K562 (cell line): ENCODE results near the gene DENND6B. TPM values are rescaled to one million over a fixed set of nuclear protein-coding genes. Genes with fewer than 3 reads are reported as not detected.

Experiments used
- ATAC-seq: fragments of 200-7000 bp; cut with Tn5 transposase; 3 replicates; pipeline ENCODE4 v1.9.1; 2020; ENCODE audit warnings: moderate library complexity
- BruUV-seq: library from RNA; stranded (reverse); fragments of 400-500 nt; replicated peaks from 2 replicates; lab custom pipeline; 2021; lab: Mats Ljungman, UMichigan
- CTCF ChIA-PET: fragments of 300-600 bp; formaldehyde crosslinking; extraction: SDS; loops from one replicate; lab custom pipeline; 2021; ENCODE audit warnings: low intra/inter-chr PET ratio; lab: Yijun Ruan, JAX
- POLR2A ChIA-PET: fragments of 300-600, 350-650 bp; sonication (Branson Sonifier 250); formaldehyde crosslinking; extraction: SDS; loops from one replicate; lab custom pipeline; 2021; ENCODE audit warnings: antibody characterized with exemption, inconsistent platforms; lab: Yijun Ruan, JAX
- DNase-seq, 4 experiments: peaks; one replicate each; pipeline versions ENCODE4 v3.0.0 to v3.0.0-alpha.2; 2011 to 2018; ENCODE audit warnings: low spot score in 3 of 4, mixed read lengths in 3 of 4; ENCODE audit errors: extremely low read depth in 1 of 4
- FAIRE-seq: peaks from 2 replicates; lab custom pipeline; 2011; peaks lifted over from hg19 to GRCh38; lab: Jason Lieb, UNC
- H2AFZ ChIP-seq: 2 replicates; pipeline ENCODE4 v1.6.0; 2011; ENCODE audit warnings: low read depth, low read length, control low read depth, inconsistent platforms
- H3K27ac ChIP-seq: fragments of 200-600 bp; 3 replicates; pipeline ENCODE4 v1.8.0; 2011; ENCODE audit warnings: low read depth, mild to moderate bottlenecking, control low read depth, inconsistent platforms, low read length, moderate library complexity, mixed read lengths; ENCODE audit errors: extremely low read depth
- H3K27me3 ChIP-seq, 2 experiments: fragments of 300-600 bp in 1 of 2; 2 replicates in 1 of 2; 3 replicates in 1 of 2; pipeline versions ENCODE4 v1.6.0 to v1.8.0; 2011; ENCODE audit warnings: inconsistent platforms in 2 of 2, low read length in 2 of 2, mild to moderate bottlenecking in 1 of 2, mixed read lengths in 1 of 2, moderate library complexity in 1 of 2; ENCODE audit not compliant: control insufficient read depth in 2 of 2, insufficient read depth in 2 of 2
- H3K36me3 ChIP-seq: fragments of 300-600 bp; 3 replicates; pipeline ENCODE4 v1.8.0; 2011; ENCODE audit warnings: mild to moderate bottlenecking, low read length, inconsistent platforms; ENCODE audit not compliant: control insufficient read depth, insufficient read depth
- H3K4me1 ChIP-seq, 2 experiments: fragments of 200-600 bp in 1 of 2; replicated peaks in 1 of 2; 2 replicates in 1 of 2; 3 replicates in 1 of 2; pipeline versions ENCODE4 v1.5.1 to v1.8.0; 2011; ENCODE audit warnings: inconsistent platforms in 2 of 2, low read length in 2 of 2, mild to moderate bottlenecking in 1 of 2, mixed read lengths in 1 of 2, moderate library complexity in 1 of 2; ENCODE audit not compliant: control insufficient read depth in 2 of 2, insufficient read depth in 2 of 2
- H3K4me2 ChIP-seq: 2 replicates; pipeline ENCODE4 v1.6.1; 2011; ENCODE audit warnings: low read length, control low read depth, inconsistent platforms, mixed read lengths; ENCODE audit not compliant: insufficient read depth
- H3K4me3 ChIP-seq: fragments of 200-600 bp; sonication (generic), shearing (Covaris generic); 2 replicates; pipeline ENCODE4 v1.5.1; 2016; ENCODE audit warnings: control low read depth, inconsistent platforms
- H3K79me2 ChIP-seq: fragments of 200-600 bp; 3 replicates; pipeline ENCODE4 v1.8.0; 2011; ENCODE audit warnings: low read length, inconsistent platforms; ENCODE audit not compliant: control insufficient read depth, insufficient read depth
- H3K9ac ChIP-seq, 2 experiments: 2 replicates each; pipeline versions ENCODE4 v1.6.0 to v1.6.1; 2011; ENCODE audit warnings: low read depth in 2 of 2, low read length in 2 of 2, control low read depth in 1 of 2, inconsistent platforms in 1 of 2, mild to moderate bottlenecking in 1 of 2, mixed read lengths in 1 of 2; ENCODE audit not compliant: insufficient read depth in 1 of 2
- H3K9me1 ChIP-seq: one replicate; pipeline ENCODE4 v1.6.0; 2011; ENCODE audit warnings: inconsistent platforms, mild to moderate bottlenecking, low read length, moderate library complexity; ENCODE audit not compliant: control insufficient read depth, insufficient read depth
- H3K9me3 ChIP-seq: replicated peaks from 2 replicates; pipeline ENCODE4 v1.5.1; 2011; ENCODE audit warnings: low read depth, low read length, inconsistent platforms; ENCODE audit not compliant: control insufficient read depth, insufficient read depth
- H4K20me1 ChIP-seq: replicated peaks from 2 replicates; pipeline ENCODE4 v1.6.1; 2011; ENCODE audit warnings: low read length, inconsistent platforms, mixed read lengths; ENCODE audit not compliant: control insufficient read depth, insufficient read depth
- AFF4 ChIP-seq: sonication (generic); formaldehyde crosslinking; IDR thresholded peaks from 2 replicates; pipeline ENCODE4 v1.8.0; 2023; ENCODE audit warnings: mild to moderate bottlenecking, missing genetic modification reagents
- ELK1 ChIP-seq: sonication (generic); formaldehyde crosslinking; IDR thresholded peaks from 2 replicates; pipeline ENCODE4 v1.8.1; 2022; ENCODE audit warnings: missing genetic modification reagents
- MTA3 ChIP-seq: fragments of 450-650 bp; formaldehyde crosslinking; IDR thresholded peaks from 2 replicates; pipeline ENCODE4 v1.6.1; 2017; ENCODE audit warnings: mild to moderate bottlenecking, borderline replicate concordance
- NR2C1 ChIP-seq, 2 experiments: fragments of 450-650 bp; IDR thresholded peaks; 2 replicates each; pipeline ENCODE4 v1.6.1; 2017; ENCODE audit warnings: mild to moderate bottlenecking in 2 of 2, antibody characterized with exemption in 1 of 2, inconsistent platforms in 1 of 2, missing compliant biosample characterization in 1 of 2, missing genetic modification characterization in 1 of 2
- POLR2A ChIP-seq: fragments of 450-650 bp; conservative IDR thresholded peaks from 2 replicates; pipeline ENCODE4 v1.6.1; 2016
- TRIM28 ChIP-seq: fragments of 450-650 bp; IDR thresholded peaks from 2 replicates; pipeline ENCODE4 v1.6.1; 2017
- ZNF23 ChIP-seq: fragments of 250-450 bp; sonication (Bioruptor Pico); IDR thresholded peaks from 2 replicates; pipeline ENCODE4 v1.4.0; 2020; ENCODE audit warnings: mild to moderate bottlenecking
- ZNF311 ChIP-seq: fragments of 250-450 bp; sonication (Bioruptor Pico); IDR thresholded peaks from 2 replicates; pipeline ENCODE4 v1.4.0; 2020; ENCODE audit warnings: mild to moderate bottlenecking, moderate library complexity
- WGBS: fragments of 100-300 bp; shearing (Covaris generic); methylation state at CpG from one replicate; pipeline ENCODE4 v1.1.6; 2016; ENCODE audit warnings: low coverage, mixed read lengths; ENCODE audit not compliant: insufficient coverage; ENCODE audit errors: missing lambda C conversion rate; 5-methylcytosine and 5-hydroxymethylcytosine counted together
- in situ Hi-C: fragments of 300-500 bp; cut with MboI; formaldehyde crosslinking; loops from 4 replicates; pipeline ENCODE4 v1.15.0; 2018; ENCODE audit warnings: inconsistent platforms, mixed read lengths
- intact Hi-C: fragments of 100-400 bp; cut with micrococcal nuclease; formaldehyde crosslinking; loops from 2 replicates; pipeline ENCODE4 v1.14.2; 2022
- polyA plus RNA-seq, 8 experiments: library from polyadenylated mRNA; depleted of rRNA in 4 of 8; stranded (reverse) in 5 of 8; unstranded in 3 of 8; fragments of >200 nt; fragmentation: Nextera tagmentation in 2 of 8; fragmentation: Illumina TruSeq in 1 of 8; extraction: Ambion mirVana in 2 of 8; extraction: Trizol in 1 of 8; gene quantifications; 2 replicates each; pipeline versions ENCODE4 v1.2.1 to v1.2.3, GENCODE V29; 2011 to 2014; ENCODE audit warnings: inconsistent platforms in 1 of 8, missing spikeins in 1 of 8
- total RNA-seq, 7 experiments: library from RNA; depleted of rRNA in 6 of 7; stranded (reverse); fragments of >200 nt in 6 of 7; fragmentation: Illumina TruSeq in 2 of 7; extraction: Trizol in 2 of 7; gene quantifications; 2 replicates each; pipeline versions ENCODE4 v1.2.1 to v1.2.3, GENCODE V29; 2011 to 2021; ENCODE audit warnings: low replicate concordance in 1 of 7

DENND6B gene
- total and polyA plus RNA-seq, 9 of the 15 experiments (the other 6 are each of a cell fraction or from before 2014, with no cell fraction given): 0.07 to 3.7 (median 1.5) TPM

GRCh38 chr22:50293441-50294318 is 33.1 kb downstream of the DENND6B start:
- H3K27ac ChIP-seq: no peak overlapping the region
- H3K27me3 ChIP-seq: no peaks in the 10 kb centered on the region
- intact Hi-C loops (no loop called here), in situ Hi-C loops (no loop called here)
- no TSS peak for BruUV-seq
- TF ChIP-seq TRIM28 (no peak), ELK1 (CRISPR knock-in tag) (no peak), ZNF311 (CRISPR knock-in tag) (no peak), AFF4 (CRISPR knock-in tag) (no peak), POLR2A (no peak), NR2C1 (IDR thresholded peaks at IDR 0.05) (no peak), NR2C1 (tag; IDR thresholded peaks at IDR 0.05) (no peak), MTA3 (no peak), ZNF23 (no peak)
- H3K4me2 ChIP-seq: no peak overlapping the region
- peaks cover 15% of the 10 kb centered on the region; the same call in 2 of the 3 replicates for H3K36me3 ChIP-seq
- H4K20me1 ChIP-seq: no peaks in the 10 kb centered on the region
- WGBS: 88% methylated on average over 9 of the region's 42 CpGs
- no peak overlapping the region for H3K4me3 ChIP-seq
- ATAC-seq: no peak
- H3K79me2 ChIP-seq: peaks cover 21% of the 10 kb centered on the region; the same call in 2 of the 3 replicates
- H3K4me1 ChIP-seq: peaks cover 0 to 37% of the 10 kb centered on the region in 2 experiments; a peak in 2 of 5 replicates
- H2AFZ ChIP-seq: no peak overlapping the region
- CTCF ChIA-PET: no interaction called here
- DNase-seq: no peak
- POLR2A ChIA-PET: interaction anchor here (0.6 to 1.8 kb wide), 7 partner anchors 10 to 359 kb away, joined by 3 to 11 read pairs (median 3); no protein-coding TSS in a partner anchor
- H3K9ac ChIP-seq: no peak overlapping the region
- H3K9me1 ChIP-seq: no peaks in the 10 kb centered on the region
- FAIRE-seq: no peak
- no peaks in the 10 kb centered on the region for H3K9me3 ChIP-seq
